ENCODE results near the gene SWI5.

The SWI5 gene

DNA sequence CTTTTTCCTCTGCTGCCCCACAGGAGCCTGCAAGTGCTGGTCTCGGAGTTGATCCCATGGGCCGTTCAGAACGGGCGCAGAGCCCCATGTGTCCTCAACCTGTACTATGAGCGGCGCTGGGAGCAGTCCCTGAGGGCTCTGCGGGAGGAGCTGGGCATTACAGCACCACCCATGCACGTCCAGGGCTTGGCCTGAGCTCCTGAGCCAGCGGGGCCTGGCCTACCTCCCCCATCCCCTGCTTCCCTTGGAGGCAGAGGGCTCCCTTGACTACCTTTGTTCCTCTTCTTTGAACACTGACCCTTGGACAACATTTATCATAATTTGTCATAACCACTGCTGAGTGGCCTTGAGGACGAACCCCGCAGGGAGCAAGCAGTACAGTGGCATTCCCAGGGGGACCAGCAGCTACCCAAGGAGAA is 57.4 kb downstream of the SWI5 start:
- DNase-seq, result no peak
- Histone ChIP-seq H3K27me3 (ENCODE audit: insufficient read depth, low read depth, severe bottlenecking) (no peaks in the 10 kb centered on the region), H3K9me3 (ENCODE audit: severe bottlenecking) (no peaks in the 10 kb centered on the region), H3K4me3 (ENCODE audit: low read depth, low read length) (no peak overlapping the region), H3K27ac (no peak overlapping the region), H3K36me3 (peaks cover 32% of the 10 kb centered on the region)
- TF ChIP-seq, protein P1, sequence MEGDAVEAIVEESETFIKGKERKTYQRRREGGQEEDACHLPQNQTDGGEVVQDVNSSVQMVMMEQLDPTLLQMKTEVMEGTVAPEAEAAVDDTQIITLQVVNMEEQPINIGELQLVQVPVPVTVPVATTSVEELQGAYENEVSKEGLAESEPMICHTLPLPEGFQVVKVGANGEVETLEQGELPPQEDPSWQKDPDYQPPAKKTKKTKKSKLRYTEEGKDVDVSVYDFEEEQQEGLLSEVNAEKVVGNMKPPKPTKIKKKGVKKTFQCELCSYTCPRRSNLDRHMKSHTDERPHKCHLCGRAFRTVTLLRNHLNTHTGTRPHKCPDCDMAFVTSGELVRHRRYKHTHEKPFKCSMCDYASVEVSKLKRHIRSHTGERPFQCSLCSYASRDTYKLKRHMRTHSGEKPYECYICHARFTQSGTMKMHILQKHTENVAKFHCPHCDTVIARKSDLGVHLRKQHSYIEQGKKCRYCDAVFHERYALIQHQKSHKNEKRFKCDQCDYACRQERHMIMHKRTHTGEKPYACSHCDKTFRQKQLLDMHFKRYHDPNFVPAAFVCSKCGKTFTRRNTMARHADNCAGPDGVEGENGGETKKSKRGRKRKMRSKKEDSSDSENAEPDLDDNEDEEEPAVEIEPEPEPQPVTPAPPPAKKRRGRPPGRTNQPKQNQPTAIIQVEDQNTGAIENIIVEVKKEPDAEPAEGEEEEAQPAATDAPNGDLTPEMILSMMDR (IDR thresholded peaks at IDR 0.05; ENCODE audit: low read depth, low read length), result no peak

DNA sequence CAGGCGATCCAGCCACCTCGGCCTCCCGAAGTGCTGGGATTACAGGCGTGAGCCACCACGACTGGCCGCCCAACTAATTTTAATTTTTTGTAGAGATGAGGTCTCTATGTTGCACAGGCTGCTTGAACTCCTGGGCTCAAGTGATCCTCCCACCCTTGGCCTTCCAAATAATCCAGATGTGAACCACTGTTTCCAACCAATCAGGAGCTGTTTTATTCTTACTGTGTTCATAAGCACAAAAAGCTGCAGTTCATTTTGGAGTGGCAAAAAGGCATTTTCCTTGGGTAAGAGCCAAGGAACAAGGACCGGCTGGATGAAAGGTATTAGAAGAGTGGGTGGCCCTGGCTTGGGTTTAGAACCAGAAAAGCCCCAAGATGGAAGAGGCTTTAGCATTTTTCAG is 59.1 kb downstream of the SWI5 start:
- TF ChIP-seq, protein P1 (IDR thresholded peaks at IDR 0.05; ENCODE audit: low read depth, low read length), result no peak
- no peak for DNase-seq
- H3K27me3 ChIP-seq (ENCODE audit: insufficient read depth, low read depth, severe bottlenecking), result no peaks in the 10 kb centered on the region
- H3K36me3 ChIP-seq, result peaks cover 20% of the 10 kb centered on the region
- H3K4me3 ChIP-seq (ENCODE audit: low read depth, low read length), result no peak overlapping the region
- H3K9me3 ChIP-seq (ENCODE audit: severe bottlenecking), result no peaks in the 10 kb centered on the region
- no peak overlapping the region for H3K27ac ChIP-seq

DNA sequence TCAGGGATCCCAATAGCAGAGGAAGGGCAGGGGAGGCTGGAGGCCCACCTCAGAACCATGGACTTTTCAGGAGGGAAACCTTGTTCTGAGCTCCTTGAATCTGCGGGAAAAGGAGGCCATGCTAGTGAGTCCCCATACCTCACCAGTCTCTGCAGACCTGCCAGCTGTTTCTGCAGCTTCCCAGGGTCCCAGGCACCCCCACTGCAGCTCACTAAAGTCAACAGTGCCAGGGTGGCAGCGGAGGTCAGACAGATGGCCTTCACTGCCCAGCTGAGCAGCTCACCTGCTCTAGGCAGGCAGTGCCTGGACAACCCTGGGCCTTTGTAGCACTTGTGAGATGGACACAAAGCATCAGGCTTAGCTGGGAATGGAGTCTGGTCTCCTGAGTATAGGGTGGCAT is 59.8 kb downstream of the SWI5 start:
- H3K4me3 ChIP-seq (ENCODE audit: low read depth, low read length), result no peak overlapping the region
- peaks cover 19% of the 10 kb centered on the region for H3K36me3 ChIP-seq
- no peak for DNase-seq
- no peaks in the 10 kb centered on the region for H3K27me3 ChIP-seq (ENCODE audit: insufficient read depth, low read depth, severe bottlenecking)
- no peaks in the 10 kb centered on the region for H3K9me3 ChIP-seq (ENCODE audit: severe bottlenecking)
- TF ChIP-seq, protein P1 (IDR thresholded peaks at IDR 0.05; ENCODE audit: low read depth, low read length), result no peak
- no peak overlapping the region for H3K27ac ChIP-seq

DNA sequence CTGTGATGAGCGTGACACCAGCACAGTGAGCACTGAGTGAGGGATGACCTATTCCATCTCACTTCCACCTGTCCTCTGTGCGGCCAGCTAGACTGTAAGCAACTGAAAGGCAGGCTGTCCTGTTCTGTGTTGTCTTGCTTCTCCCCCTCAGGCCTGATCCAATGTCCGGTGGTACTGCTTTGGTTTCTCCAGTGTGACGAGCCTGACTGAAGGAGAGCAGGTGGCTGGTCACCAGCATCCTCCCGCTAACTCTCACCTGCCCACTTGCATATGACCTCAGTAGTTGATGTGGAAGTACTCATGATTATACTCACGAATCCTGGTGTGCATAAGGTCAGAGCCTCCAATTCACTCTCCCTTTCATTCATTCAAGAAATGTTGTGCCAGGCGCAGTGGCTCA is 61.9 kb downstream of the SWI5 start:
- H3K27ac ChIP-seq, result no peak overlapping the region
- H3K27me3 ChIP-seq (ENCODE audit: insufficient read depth, low read depth, severe bottlenecking), result no peaks in the 10 kb centered on the region
- DNase-seq, result no peak
- no peaks in the 10 kb centered on the region for H3K9me3 ChIP-seq (ENCODE audit: severe bottlenecking)
- H3K4me3 ChIP-seq (ENCODE audit: low read depth, low read length), result no peak overlapping the region
- peaks cover 10% of the 10 kb centered on the region for H3K36me3 ChIP-seq
- TF ChIP-seq, protein P1 (IDR thresholded peaks at IDR 0.05; ENCODE audit: low read depth, low read length), result no peak

Data from WERI-Rb-1 (cell line).